Parathyroid adenoma (tissue), 2 donors: Measurements from ENCODE around the gene RNF19B.

ENCODE experiments used
- H2AFZ ChIP-seq: fragments of 300-600 bp; sonication (generic); one replicate; pipeline ENCODE4 v1.7.0; 2017; ENCODE audit warnings: antibody characterized with exemption, mild to moderate bottlenecking
- H3K27ac ChIP-seq: fragments of 300-600 bp; sonication (generic); one replicate; pipeline ENCODE4 v1.7.0; 2017
- H3K27me3 ChIP-seq: fragments of 300-600 bp; sonication (generic); one replicate; pipeline ENCODE4 v1.7.0; 2017; ENCODE audit warnings: low read length; ENCODE audit not compliant: control insufficient read depth, insufficient read depth
- H3K36me3 ChIP-seq: fragments of 300-600 bp; sonication (generic); one replicate; pipeline ENCODE4 v1.7.0; 2017; ENCODE audit warnings: low read length; ENCODE audit not compliant: control insufficient read depth, insufficient read depth
- H3K4me1 ChIP-seq: fragments of 300-600 bp; sonication (generic); one replicate; pipeline ENCODE4 v1.7.0; 2017; ENCODE audit warnings: control low read depth
- H3K4me2 ChIP-seq: fragments of 300-600 bp; sonication (generic); one replicate; pipeline ENCODE4 v1.7.0; 2017; ENCODE audit warnings: low read length
- H3K4me3 ChIP-seq: fragments of 300-600 bp; sonication (generic); one replicate; pipeline ENCODE4 v1.7.0; 2017; ENCODE audit warnings: low read depth, low read length
- H3K79me2 ChIP-seq: fragments of 300-600 bp; sonication (generic); one replicate; pipeline ENCODE4 v1.7.0; 2017; ENCODE audit warnings: control low read depth
- H3K9ac ChIP-seq: fragments of 300-600 bp; sonication (generic); one replicate; pipeline ENCODE4 v1.7.0; 2017; ENCODE audit warnings: mild to moderate bottlenecking
- H3K9me3 ChIP-seq: fragments of 300-600 bp; sonication (generic); one replicate; pipeline ENCODE4 v1.7.0; 2017; ENCODE audit warnings: low read length; ENCODE audit not compliant: control insufficient read depth
- TF ChIP-seq, protein P1 (sequence below): fragments of 300-600 bp; sonication (generic); IDR thresholded peaks from one replicate; pipeline ENCODE4 v1.7.0; 2017; ENCODE audit warnings: antibody characterized with exemption, mild to moderate bottlenecking
- donor health status: primary hyperparathyroidism.

The RNF19B gene

DNA sequence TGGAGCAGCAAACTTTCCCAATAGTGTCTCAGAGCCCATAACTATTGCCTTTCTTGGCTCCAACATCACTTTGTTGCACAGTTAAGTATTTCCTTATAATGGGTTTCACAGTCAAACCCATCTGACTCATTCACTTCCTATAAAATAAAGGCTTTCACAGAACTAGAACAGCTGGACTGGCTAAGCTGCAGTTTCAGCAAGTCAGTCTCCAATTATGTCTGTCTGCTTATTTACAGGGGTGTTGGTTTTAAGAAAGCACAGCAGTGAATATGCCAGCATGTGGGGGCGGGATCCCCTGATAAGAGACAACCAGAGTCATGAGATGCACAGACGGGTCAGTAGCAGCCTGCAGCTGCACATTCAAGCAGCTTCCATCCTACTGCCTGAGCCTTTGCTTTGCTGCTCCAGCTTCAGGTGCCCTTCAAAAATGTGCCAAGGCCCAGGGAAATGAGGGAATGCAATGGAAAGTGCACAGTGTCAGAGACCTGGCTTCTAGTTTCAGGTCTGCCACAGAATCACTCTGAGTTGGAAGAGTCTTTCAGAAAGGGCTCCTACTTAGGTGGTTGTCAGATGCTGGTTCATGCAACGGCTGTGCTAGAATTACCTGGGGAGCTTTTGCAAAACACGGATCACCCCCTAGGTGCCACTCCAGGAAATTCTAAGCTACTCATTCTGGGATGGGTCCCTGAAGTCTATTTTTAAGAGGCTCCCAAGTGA lies 24.8 kb downstream of the RNF19B start:
- H2AFZ ChIP-seq: no peak overlapping the region
- H3K27ac ChIP-seq: no peak overlapping the region
- no peaks in the 10 kb centered on the region for H3K27me3 ChIP-seq
- H3K79me2 ChIP-seq: no peaks in the 10 kb centered on the region
- no peaks in the 10 kb centered on the region for H3K4me1 ChIP-seq
- H3K4me2 ChIP-seq: no peak overlapping the region
- H3K36me3 ChIP-seq: no peaks in the 10 kb centered on the region
- no peaks in the 10 kb centered on the region for H3K9me3 ChIP-seq
- no peak overlapping the region for H3K9ac ChIP-seq
- no peak overlapping the region for H3K4me3 ChIP-seq
- TF ChIP-seq, protein P1, sequence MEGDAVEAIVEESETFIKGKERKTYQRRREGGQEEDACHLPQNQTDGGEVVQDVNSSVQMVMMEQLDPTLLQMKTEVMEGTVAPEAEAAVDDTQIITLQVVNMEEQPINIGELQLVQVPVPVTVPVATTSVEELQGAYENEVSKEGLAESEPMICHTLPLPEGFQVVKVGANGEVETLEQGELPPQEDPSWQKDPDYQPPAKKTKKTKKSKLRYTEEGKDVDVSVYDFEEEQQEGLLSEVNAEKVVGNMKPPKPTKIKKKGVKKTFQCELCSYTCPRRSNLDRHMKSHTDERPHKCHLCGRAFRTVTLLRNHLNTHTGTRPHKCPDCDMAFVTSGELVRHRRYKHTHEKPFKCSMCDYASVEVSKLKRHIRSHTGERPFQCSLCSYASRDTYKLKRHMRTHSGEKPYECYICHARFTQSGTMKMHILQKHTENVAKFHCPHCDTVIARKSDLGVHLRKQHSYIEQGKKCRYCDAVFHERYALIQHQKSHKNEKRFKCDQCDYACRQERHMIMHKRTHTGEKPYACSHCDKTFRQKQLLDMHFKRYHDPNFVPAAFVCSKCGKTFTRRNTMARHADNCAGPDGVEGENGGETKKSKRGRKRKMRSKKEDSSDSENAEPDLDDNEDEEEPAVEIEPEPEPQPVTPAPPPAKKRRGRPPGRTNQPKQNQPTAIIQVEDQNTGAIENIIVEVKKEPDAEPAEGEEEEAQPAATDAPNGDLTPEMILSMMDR: no peak

DNA sequence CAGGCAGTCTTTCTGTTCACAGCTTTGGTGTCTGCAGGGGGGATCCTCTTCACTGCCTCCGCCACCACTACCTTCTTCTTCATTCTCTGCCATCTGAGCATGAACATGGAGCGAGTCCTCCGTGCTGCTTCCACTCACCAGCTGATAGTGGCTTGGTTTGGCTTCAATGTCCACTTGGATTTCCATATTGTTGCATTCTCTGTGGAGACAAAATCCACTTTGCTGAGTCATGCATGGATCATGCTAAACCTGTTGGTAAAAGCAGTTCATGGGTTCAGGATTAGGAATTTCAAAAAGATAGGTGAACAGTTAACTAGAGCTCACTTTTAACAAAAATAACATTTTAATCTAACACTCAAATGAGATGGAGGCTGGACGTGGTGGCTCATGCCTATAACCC lies 27.5 kb downstream of the RNF19B start:
- Histone ChIP-seq H3K9me3 (no peaks in the 10 kb centered on the region), H3K36me3 (no peaks in the 10 kb centered on the region), H3K27me3 (no peaks in the 10 kb centered on the region), H3K4me1 (peaks cover 6% of the 10 kb centered on the region), H3K4me3 (no peak overlapping the region), H3K4me2 (no peak overlapping the region), H2AFZ (no peak overlapping the region), H3K27ac (no peak overlapping the region), H3K79me2 (no peaks in the 10 kb centered on the region), H3K9ac (no peak overlapping the region)
- TF ChIP-seq, protein P1: no peak

DNA sequence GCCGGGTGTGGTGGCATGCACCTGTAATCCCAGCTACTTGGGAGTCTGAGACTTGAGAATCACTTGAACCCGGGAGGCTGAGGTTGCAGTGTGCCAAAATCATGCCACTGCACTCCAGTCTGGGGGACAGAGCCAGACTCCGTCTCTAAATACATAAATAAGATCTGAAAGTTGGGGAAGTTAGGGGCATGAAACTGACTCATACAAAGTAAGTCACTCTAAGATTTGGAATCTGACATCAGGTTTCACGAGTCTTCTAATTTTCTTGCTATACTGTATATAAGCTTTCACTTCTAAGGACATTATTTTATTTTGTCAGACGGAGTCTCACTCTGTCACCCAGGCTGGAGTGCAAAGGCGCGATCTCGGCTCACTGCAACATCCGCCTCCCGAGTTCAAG lies 30.1 kb downstream of the RNF19B start:
- Histone ChIP-seq H3K4me3 (no peak overlapping the region), H3K27ac (peak overlapping the region; percentile 20), H3K9ac (no peak overlapping the region), H3K9me3 (no peaks in the 10 kb centered on the region), H3K4me2 (no peak overlapping the region), H3K36me3 (no peaks in the 10 kb centered on the region), H3K27me3 (no peaks in the 10 kb centered on the region), H3K79me2 (no peaks in the 10 kb centered on the region), H2AFZ (no peak overlapping the region), H3K4me1 (peaks cover 6% of the 10 kb centered on the region)
- TF ChIP-seq, protein P1: no peak

DNA sequence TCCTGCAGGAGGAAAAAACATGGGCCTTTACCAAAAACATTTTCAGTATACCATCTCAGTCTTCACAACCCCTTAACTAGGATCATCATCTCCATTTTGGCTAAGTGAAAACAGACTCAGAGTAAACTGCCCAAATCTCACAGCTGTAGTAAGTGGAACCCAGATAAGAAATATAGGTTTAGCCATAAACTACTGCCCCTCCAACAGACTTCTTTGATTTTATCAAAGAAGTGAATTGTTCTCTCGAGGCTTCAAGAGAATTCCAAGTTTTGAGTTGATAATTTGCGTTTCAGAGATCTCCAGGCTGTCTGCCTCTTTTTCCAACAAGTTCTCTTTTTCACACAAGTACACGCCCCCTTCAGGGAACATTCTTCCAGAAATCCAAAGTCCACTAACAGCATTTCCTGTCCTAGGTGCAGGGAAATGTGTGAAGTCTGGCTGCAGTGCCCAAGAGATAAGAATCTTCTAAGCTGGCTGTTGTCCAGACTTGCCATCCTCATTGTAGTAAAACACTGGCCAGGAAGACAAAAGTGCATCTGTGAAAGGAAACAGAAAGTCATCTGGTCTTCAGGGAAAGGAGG lies 30.8 kb downstream of the RNF19B start:
- TF ChIP-seq, protein P1: no peak
- peaks cover 6% of the 10 kb centered on the region for H3K4me1 ChIP-seq
- H3K4me2 ChIP-seq: peak overlapping the region; percentile 55
- no peak overlapping the region for H3K9ac ChIP-seq
- H3K27me3 ChIP-seq: no peaks in the 10 kb centered on the region
- H3K79me2 ChIP-seq: no peaks in the 10 kb centered on the region
- H3K27ac ChIP-seq: peak overlapping the region; percentile 65
- H3K4me3 ChIP-seq: no peak overlapping the region
- H3K36me3 ChIP-seq: no peaks in the 10 kb centered on the region
- H3K9me3 ChIP-seq: no peaks in the 10 kb centered on the region
- no peak overlapping the region for H2AFZ ChIP-seq

DNA sequence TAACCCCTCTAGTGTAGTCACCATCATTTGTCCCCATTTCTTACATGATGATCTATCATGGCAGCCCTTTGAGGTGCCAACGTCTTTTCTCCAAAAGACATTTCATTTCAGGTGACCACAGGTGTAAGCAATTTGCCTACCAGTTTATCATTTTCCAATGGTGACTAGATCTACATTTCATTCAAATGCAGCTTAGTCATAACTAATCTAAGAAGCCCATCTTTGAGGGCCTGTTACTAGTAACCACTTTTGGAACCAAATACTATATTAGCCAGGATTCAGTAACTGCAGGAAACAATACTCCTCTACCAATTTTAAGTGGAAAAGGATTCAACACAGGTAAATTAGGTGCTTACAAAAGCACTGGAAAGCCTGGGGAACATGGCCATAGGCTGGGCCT lies 32.8 kb downstream of the RNF19B start:
- no peak overlapping the region for H3K4me2 ChIP-seq
- no peaks in the 10 kb centered on the region for H3K9me3 ChIP-seq
- no peak overlapping the region for H3K4me3 ChIP-seq
- H3K4me1 ChIP-seq: peaks cover 6% of the 10 kb centered on the region
- no peak overlapping the region for H3K27ac ChIP-seq
- H3K9ac ChIP-seq: no peak overlapping the region
- H3K36me3 ChIP-seq: no peaks in the 10 kb centered on the region
- no peaks in the 10 kb centered on the region for H3K27me3 ChIP-seq
- H3K79me2 ChIP-seq: no peaks in the 10 kb centered on the region
- TF ChIP-seq, protein P1: no peak
- no peak overlapping the region for H2AFZ ChIP-seq
